ENCODE data around the gene ABHD5. TPM values are rescaled to one million over a fixed set of nuclear protein-coding genes. Genes with fewer than 3 reads are reported as not detected.

The ABHD5 gene
- total RNA-seq, 1 experiment from 2014 or later, result 11.3 TPM

- TF ChIP-seq ZBTB43 (CRISPR knock-in tag; IDR thresholded peaks at IDR 0.05), result no peak
- TF ChIP-seq ATF3 (CRISPR knock-in tag; conservative IDR thresholded peaks at IDR 0.05), result no peak
- TF ChIP-seq CTCF (IDR thresholded peaks at IDR 0.05), result no peak
- no peak for TF ChIP-seq ERG (CRISPR knock-in tag; IDR thresholded peaks at IDR 0.05)
- TF ChIP-seq ETV6 (CRISPR knock-in tag; IDR thresholded peaks at IDR 0.05), result no peak
- TF ChIP-seq ZNF317 (CRISPR knock-in tag; IDR thresholded peaks at IDR 0.05; ENCODE audit: borderline replicate concordance, low read depth), result no peak
- no peak for TF ChIP-seq MXD4 (CRISPR knock-in tag; IDR thresholded peaks at IDR 0.05; ENCODE audit: borderline replicate concordance)
- TF ChIP-seq E2F4 (CRISPR knock-in tag; IDR thresholded peaks at IDR 0.05; ENCODE audit: borderline replicate concordance, low read depth), result no peak
- no peak for TF ChIP-seq NFYB (CRISPR knock-in tag; conservative IDR thresholded peaks at IDR 0.05; ENCODE audit: low read depth)
- TF ChIP-seq OVOL2 (CRISPR knock-in tag; IDR thresholded peaks at IDR 0.05; ENCODE audit: borderline replicate concordance), result no peak
- no peak for TF ChIP-seq FOXK1 (CRISPR knock-in tag; IDR thresholded peaks at IDR 0.05)
These were observed 57.4 kb downstream of the ABHD5 start (continued) for GRCh38 chr3:43748179-43748578.

GRCh38 chr3:43748645-43749044 is 57.9 kb downstream of the ABHD5 start:
- Mint-ChIP-seq H3K36me3 (peaks cover 14% of the 10 kb centered on the region), H3K27me3 (ENCODE audit: low read depth) (peaks cover 3% of the 10 kb centered on the region; the same call in 1 of the 2 replicates), H3K27ac (no peak overlapping the region), H3K9me3 (peaks cover 23% of the 10 kb centered on the region), H3K4me1 (peaks cover 8% of the 10 kb centered on the region), H3K4me3 (no peak overlapping the region)
- ChIA-PET POLR2A (no interaction called here), CTCF (interaction anchor here (0.5 kb wide), 1 partner anchor 100 kb away, joined by 4 read pairs; no protein-coding TSS in a partner anchor)
- ATAC-seq, result peak; percentile 50
- DNase-seq (ENCODE audit: low spot score), result no peak
- TF ChIP-seq ZNF219 (CRISPR knock-in tag; IDR thresholded peaks at IDR 0.05; ENCODE audit: borderline replicate concordance), result no peak
- no peak for TF ChIP-seq IRF2 (CRISPR knock-in tag; IDR thresholded peaks at IDR 0.05; ENCODE audit: borderline replicate concordance, low read depth)
- TF ChIP-seq CDX4 (CRISPR knock-in tag; IDR thresholded peaks at IDR 0.05; ENCODE audit: borderline replicate concordance), result no peak
- no peak for TF ChIP-seq JUN (CRISPR knock-in tag; IDR thresholded peaks at IDR 0.05)
- TF ChIP-seq ESRRA (CRISPR knock-in tag; IDR thresholded peaks at IDR 0.05; ENCODE audit: borderline replicate concordance), result no peak
- TF ChIP-seq ZSCAN18 (CRISPR knock-in tag; IDR thresholded peaks at IDR 0.05), result no peak
